COLO668 (cell line): ENCODE results near the gene ZNF276.

Experiments
- DNase-seq: peaks from one replicate; lab custom pipeline; 2025; ENCODE audit not compliant: unreplicated experiment; lab: John Stamatoyannopoulos, UW

ZNF276 gene

DNA sequence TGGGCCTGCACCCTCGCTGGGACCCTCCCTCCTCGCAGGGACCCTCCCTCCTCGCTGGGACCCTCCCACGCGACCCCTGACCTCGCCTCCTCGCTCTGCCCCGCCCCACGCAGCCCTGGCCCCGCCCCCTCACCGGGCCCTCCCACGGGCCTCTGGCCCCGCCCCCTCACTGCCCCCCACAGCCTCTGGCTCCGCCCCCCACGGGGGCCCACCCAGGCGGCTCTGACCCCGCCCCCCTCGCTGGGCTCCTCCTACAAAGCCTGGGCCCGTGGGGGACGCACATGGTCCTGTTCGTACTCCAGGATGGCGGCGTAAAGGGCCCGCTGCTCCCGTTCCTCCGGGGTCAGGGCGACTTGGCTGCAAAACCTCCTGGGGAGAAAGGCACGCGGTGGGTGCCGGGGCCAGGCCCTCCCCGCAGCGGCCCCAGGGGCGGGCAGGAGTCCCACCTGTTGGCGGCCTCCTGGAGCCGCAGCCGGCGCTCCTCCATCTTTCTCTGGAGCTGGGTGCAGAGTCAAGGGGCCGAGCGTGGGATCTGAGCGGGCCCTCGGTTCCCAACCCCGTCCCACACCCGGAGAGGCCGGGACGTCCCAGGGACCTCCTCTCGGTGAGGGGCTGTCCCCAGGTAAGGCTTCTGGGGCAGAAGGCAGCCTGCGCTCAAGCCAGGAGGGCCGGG is 9.6 kb upstream of the ZNF276 start:
- peak; percentile 62 for DNase-seq

GRCh38 chr16:89712274-89712781 is 9.0 kb upstream of the ZNF276 start:
- DNase-seq: no peak

GRCh38 chr16:89716493-89716892 is 4.8 kb upstream of the ZNF276 start:
- no peak for DNase-seq

DNA sequence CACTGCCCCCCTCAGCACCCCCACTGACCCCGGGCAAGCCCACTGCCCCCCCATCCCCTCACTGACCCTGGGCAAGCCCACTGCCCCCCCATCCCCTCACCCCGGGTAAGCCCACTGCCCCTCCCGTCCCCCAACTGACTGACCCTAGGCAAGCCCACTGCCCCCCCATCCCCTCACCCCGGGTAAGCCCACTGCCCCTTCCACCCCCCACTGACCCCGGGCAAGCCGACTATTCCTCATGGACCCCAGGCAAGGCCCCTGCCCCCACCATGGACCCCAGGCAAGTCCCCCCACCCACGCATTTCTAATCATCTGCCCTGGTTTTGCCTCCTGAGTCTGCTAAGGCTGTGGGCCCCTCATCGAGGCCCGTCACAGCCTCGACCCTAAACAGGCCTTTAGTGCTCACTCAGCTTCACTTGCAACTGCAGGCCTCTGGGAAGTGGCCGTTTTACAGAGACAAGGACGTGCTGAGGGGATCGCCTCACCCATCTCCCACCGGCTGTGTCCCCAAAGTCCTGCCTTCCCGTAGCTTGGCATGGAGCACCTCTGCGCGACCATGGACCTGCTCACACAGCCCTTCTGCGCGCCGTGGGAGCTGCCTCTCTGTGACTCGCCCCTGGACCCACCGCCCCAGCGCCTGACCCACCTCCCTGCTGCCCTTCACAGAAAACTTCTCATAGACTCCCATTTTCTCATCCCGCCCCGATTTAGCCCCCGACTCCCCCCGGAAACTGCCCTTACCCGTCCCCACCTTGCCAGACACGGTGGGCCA is 4.2 kb upstream of the ZNF276 start:
- no peak for DNase-seq

GRCh38 chr16:89717688-89718505 is 3.4 kb upstream of the ZNF276 start:
- no peak for DNase-seq

DNA sequence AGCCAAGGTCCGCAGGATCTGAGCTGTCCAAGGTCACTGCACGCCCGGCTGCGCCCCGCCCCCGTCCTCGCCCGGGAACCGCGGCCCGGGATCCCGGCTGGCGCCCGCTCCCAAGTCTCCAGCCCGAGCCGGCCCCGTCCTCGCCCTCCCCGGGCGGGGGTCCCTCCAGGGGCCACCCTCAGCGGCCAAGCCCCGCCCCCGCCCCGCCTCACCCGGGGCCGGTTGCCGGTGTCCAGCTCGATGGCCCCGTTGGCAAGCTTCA is 855 bp upstream of the ZNF276 start:
- peak; percentile 59 for DNase-seq

- DNase-seq: peak; percentile 73
Measured at GRCh38 chr16:89721546-89722391, 432 bp downstream of the ZNF276 start.

DNA sequence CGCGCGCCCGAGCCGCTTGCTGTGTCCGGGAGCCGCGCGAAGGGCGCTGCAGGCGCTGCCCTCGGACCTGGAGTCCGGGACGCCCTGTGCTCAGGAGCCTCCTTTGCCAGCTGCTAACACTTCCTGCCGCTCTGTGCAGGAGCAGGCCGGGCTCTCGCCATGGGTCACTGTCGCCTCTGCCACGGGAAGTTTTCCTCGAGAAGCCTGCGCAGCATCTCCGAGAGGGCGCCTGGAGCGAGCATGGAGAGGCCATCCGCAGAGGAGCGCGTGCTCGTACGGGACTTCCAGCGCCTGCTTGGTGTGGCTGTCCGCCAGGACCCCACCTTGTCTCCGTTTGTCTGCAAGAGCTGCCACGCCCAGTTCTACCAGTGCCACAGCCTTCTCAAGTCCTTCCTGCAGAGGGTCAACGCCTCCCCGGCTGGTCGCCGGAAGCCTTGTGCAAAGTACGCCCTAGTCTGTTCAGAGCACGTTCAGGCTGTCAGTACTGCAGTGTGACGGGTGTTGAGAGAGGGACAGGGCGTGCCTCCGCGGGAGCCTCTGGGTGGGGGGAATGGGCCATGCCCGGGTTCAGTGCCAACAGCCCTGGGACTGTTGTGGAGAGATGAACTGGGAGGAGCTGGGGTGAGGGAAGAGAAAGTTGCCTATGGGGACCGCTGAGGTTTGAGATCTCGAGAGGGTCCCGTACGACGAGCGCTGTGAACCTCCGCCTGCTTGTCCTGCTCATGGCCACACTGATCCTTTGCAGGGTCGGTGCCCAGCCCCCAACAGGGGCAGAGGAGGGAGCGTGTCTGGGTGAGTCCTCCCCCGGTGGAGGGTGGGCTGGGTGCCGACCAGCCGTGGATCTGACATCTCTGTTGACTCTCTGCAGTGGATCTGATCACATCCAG is 1.3 kb downstream of the ZNF276 start:
- DNase-seq: peak; percentile 54

- peak; percentile 67 for DNase-seq
Measured at GRCh38 chr16:89723279-89724250, 2.2 kb downstream of the ZNF276 start.

- DNase-seq: no peak
Measured at GRCh38 chr16:89727406-89728120, 6.2 kb downstream of the ZNF276 start.

DNA sequence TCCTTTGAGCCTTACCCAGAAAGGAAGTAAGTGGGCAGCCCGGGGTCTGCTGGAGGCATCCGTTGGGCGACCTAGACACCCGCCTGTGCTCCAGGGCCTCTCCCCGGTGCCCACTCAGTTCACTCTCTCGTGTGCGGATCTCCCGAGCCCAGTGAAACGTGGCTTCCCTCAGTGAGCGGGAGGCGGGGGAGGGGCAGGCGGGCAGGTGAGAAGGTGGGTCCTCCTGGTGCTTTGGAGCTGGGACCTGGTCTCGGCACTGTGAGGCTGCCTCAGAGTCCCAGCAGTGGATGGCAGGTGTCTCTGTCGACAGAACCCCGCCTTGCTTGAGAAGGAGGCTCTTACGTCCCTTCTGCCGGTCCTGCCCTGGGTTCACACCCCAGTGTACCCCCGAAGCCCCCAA is 8.0 kb downstream of the ZNF276 start:
- DNase-seq: no peak

GRCh38 chr16:89729863-89730593 is 8.7 kb downstream of the ZNF276 start:
- no peak for DNase-seq

- DNase-seq: no peak
Measured at GRCh38 chr16:89730610-89731234, 9.4 kb downstream of the ZNF276 start.

DNA sequence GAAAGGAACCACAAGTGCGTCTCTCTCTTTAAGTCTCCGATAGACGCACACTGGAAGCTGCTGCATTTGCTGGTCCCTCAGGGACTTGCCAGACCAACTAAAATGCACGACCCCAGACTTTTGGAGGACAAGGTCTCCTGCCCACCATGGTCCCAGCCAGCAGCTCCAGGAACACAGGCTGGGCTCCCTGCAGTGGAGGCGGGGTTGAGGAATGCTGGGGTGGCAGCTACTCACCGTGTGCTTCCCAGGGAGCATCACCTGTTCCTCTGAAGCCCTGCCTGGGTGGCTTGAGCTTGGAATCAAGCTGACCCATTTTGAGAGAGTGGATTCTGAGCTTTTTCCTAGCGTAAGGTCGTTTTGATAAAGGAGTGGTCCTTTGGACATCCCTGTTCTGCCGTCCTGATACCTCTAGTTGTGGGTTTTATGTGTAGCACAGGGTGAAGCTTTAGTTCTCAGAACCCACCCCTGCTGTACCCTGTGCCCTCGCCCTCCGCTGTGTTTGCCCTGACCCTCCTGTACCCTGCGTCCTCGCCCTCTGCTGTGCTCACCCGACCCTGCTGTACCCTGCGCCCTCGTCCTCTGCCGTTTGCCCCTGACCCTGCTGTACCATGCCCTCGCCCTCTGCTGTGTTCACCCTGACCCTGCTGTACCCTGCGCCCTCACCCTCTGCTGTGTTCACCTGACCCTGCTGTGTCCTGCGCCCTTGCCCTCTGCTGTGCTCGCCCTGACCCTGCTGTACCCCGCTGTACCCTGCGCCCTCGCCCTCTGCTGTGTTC is 11.0 kb downstream of the ZNF276 start:
- no peak for DNase-seq

GRCh38 chr16:89732918-89733242 is 11.5 kb downstream of the ZNF276 start:
- DNase-seq: no peak

- no peak for DNase-seq
Measured at GRCh38 chr16:89733322-89733721, 12.0 kb downstream of the ZNF276 start.
